K562 (cell line): ENCODE data around the gene TNPO3. TPM values are rescaled to one million over a fixed set of nuclear protein-coding genes. Genes with fewer than 3 reads are reported as not detected.

Experiments
- ETS2 ChIP-seq: IDR thresholded peaks from 2 replicates; pipeline ENCODE4 v1.6.1; 2016; ENCODE audit warnings: borderline replicate concordance, missing genetic modification characterization, mild to moderate bottlenecking, moderate library complexity, missing compliant biosample characterization; ENCODE audit not compliant: poor library complexity, severe bottlenecking
- GTF2A2 ChIP-seq: IDR thresholded peaks from 2 replicates; pipeline ENCODE4 v1.6.1; 2016; ENCODE audit warnings: mild to moderate bottlenecking, missing genetic modification characterization, missing compliant biosample characterization
- HDAC6 ChIP-seq: IDR thresholded peaks from 2 replicates; pipeline ENCODE4 v1.6.1; 2012; ENCODE audit warnings: low read depth, mild to moderate bottlenecking, control low read depth, inconsistent platforms, low read length, moderate library complexity
- NRF1 ChIP-seq, 2 experiments: fragments of 450-650 bp; IDR thresholded peaks in 1 of 2; conservative IDR thresholded peaks in 1 of 2; 2 replicates each; pipeline ENCODE4 v1.6.1; 2014; ENCODE audit warnings: mild to moderate bottlenecking in 2 of 2
- POLR2G ChIP-seq: fragments of 200-400 bp; formaldehyde crosslinking; IDR thresholded peaks from 2 replicates; pipeline ENCODE4 v1.6.1; 2017; ENCODE audit warnings: low read depth, mild to moderate bottlenecking, antibody characterized with exemption, low read length, moderate library complexity
- RCOR1 ChIP-seq, 2 experiments: IDR thresholded peaks; 2 replicates each; pipeline ENCODE4 v1.6.1; 2012; ENCODE audit warnings: low read depth in 2 of 2, low read length in 2 of 2, borderline replicate concordance in 1 of 2, improper control_type of control experiment in 1 of 2
- SP1 ChIP-seq: sonication (generic); formaldehyde crosslinking; IDR thresholded peaks from 2 replicates; pipeline ENCODE4 v1.8.1; 2022; ENCODE audit warnings: mild to moderate bottlenecking, missing genetic modification reagents
- SREBF2 ChIP-seq: sonication (generic); formaldehyde crosslinking; IDR thresholded peaks from 2 replicates; pipeline ENCODE4 v1.4.0; 2020; ENCODE audit warnings: mild to moderate bottlenecking, missing genetic modification reagents
- SUPT5H ChIP-seq: fragments of 450-650 bp; IDR thresholded peaks from 2 replicates; pipeline ENCODE4 v1.6.1; 2016
- WHSC1 ChIP-seq: IDR thresholded peaks from one replicate; pipeline ENCODE4 v1.6.1; 2012; ENCODE audit warnings: low read length, control low read depth, inconsistent platforms
- ZNF24 ChIP-seq: fragments of 450-650 bp; IDR thresholded peaks from 2 replicates; pipeline ENCODE4 v1.6.1; 2016
- polyA plus RNA-seq, 8 experiments: library from polyadenylated mRNA; depleted of rRNA in 4 of 8; stranded (reverse) in 5 of 8; unstranded in 3 of 8; fragments of >200 nt; fragmentation: Nextera tagmentation in 2 of 8; fragmentation: Illumina TruSeq in 1 of 8; extraction: Ambion mirVana in 2 of 8; extraction: Trizol in 1 of 8; gene quantifications; 2 replicates each; pipeline versions ENCODE4 v1.2.1 to v1.2.3, GENCODE V29; 2011 to 2014; ENCODE audit warnings: inconsistent platforms in 1 of 8, missing spikeins in 1 of 8
- total RNA-seq, 7 experiments: library from RNA; depleted of rRNA in 6 of 7; stranded (reverse); fragments of >200 nt in 6 of 7; fragmentation: Illumina TruSeq in 2 of 7; extraction: Trizol in 2 of 7; gene quantifications; 2 replicates each; pipeline versions ENCODE4 v1.2.1 to v1.2.3, GENCODE V29; 2011 to 2021; ENCODE audit warnings: low replicate concordance in 1 of 7
- TF ChIP-seq, protein P1 (sequence below): fragments of 200-800 bp; sonication (Bioruptor generic); IDR thresholded peaks from 2 replicates; pipeline ENCODE4 v1.6.1; 2016; ENCODE audit warnings: missing genetic modification characterization, missing compliant biosample characterization
- TF ChIP-seq, protein P2 (sequence below): sonication (generic); formaldehyde crosslinking; IDR thresholded peaks from 2 replicates; pipeline ENCODE4 v1.8.0; 2022; ENCODE audit warnings: mild to moderate bottlenecking, missing genetic modification reagents
- TF ChIP-seq, protein P3 (sequence below): fragments of 450-650 bp; IDR thresholded peaks from 2 replicates; pipeline ENCODE4 v1.6.1; 2017; ENCODE audit warnings: mild to moderate bottlenecking, moderate library complexity
- TF ChIP-seq, protein P4 (sequence below): sonication (generic); formaldehyde crosslinking; IDR thresholded peaks from 2 replicates; pipeline ENCODE4 v1.8.0; 2022; ENCODE audit warnings: mild to moderate bottlenecking, missing genetic modification reagents

The TNPO3 gene
- total and polyA plus RNA-seq, 9 of the 15 experiments (the other 6 are each of a cell fraction or from before 2014, with no cell fraction given): 35.8 to 125 (median 110) TPM

DNA sequence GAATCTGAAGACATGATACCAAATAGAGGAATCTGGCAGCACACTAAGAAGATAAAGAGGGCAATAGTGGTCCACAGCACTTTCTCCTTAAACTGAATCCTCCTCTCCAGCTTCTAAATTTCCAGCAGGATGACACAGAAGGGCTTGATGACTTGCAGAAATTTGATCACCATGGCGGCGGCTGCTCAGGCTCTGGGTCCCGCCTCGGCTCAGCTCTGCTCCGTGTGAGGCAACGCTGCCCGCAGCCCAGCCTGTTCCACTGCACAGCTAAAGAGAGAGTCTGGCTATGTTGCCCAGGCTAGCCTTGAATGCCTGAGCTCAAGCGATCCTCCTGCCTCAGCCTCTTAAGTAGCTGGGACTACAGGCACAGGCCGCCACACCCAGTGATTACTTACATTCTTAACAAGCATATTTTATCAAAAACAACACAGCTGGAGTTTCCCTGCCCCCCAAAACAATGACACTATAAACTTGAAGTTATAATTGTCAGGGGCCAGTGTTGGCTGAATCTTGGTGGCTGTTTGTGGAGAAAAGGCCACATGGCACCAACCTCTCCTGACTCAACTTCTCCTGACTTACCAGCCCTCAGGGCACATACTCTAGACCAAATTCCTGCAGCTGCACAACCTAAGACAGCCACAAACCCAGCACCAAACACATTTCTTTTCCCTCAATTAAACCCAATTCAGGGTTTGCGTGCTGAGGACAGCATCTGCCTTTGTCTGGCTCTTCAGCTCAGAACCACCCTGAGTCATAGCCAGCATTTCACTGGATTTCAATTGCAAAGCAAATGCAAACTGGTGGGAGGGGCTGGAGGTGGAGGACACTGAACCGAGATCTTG lies 11.6 kb upstream of the TNPO3 start (continued):
- TF ChIP-seq, protein P1, sequence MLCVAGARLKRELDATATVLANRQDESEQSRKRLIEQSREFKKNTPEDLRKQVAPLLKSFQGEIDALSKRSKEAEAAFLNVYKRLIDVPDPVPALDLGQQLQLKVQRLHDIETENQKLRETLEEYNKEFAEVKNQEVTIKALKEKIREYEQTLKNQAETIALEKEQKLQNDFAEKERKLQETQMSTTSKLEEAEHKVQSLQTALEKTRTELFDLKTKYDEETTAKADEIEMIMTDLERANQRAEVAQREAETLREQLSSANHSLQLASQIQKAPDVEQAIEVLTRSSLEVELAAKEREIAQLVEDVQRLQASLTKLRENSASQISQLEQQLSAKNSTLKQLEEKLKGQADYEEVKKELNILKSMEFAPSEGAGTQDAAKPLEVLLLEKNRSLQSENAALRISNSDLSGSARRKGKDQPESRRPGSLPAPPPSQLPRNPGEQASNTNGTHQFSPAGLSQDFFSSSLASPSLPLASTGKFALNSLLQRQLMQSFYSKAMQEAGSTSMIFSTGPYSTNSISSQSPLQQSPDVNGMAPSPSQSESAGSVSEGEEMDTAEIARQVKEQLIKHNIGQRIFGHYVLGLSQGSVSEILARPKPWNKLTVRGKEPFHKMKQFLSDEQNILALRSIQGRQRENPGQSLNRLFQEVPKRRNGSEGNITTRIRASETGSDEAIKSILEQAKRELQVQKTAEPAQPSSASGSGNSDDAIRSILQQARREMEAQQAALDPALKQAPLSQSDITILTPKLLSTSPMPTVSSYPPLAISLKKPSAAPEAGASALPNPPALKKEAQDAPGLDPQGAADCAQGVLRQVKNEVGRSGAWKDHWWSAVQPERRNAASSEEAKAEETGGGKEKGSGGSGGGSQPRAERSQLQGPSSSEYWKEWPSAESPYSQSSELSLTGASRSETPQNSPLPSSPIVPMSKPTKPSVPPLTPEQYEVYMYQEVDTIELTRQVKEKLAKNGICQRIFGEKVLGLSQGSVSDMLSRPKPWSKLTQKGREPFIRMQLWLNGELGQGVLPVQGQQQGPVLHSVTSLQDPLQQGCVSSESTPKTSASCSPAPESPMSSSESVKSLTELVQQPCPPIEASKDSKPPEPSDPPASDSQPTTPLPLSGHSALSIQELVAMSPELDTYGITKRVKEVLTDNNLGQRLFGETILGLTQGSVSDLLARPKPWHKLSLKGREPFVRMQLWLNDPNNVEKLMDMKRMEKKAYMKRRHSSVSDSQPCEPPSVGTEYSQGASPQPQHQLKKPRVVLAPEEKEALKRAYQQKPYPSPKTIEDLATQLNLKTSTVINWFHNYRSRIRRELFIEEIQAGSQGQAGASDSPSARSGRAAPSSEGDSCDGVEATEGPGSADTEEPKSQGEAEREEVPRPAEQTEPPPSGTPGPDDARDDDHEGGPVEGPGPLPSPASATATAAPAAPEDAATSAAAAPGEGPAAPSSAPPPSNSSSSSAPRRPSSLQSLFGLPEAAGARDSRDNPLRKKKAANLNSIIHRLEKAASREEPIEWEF (CRISPR knock-in tag): no peak; the same call in 1 of the 2 replicates
- TF ChIP-seq GTF2A2 (tag) (no peak), SUPT5H (peak; percentile 72), ETS2 (tag) (peak; percentile 67), ZNF24 (peak; percentile 14; the same call in 1 of the 2 replicates), SP1 (CRISPR knock-in tag) (peak; percentile 87), RCOR1 (IDR thresholded peaks at IDR 0.05; ENCODE audit: borderline replicate concordance in 1 of 2, low read depth in 2 of 2, low read length in 2 of 2) (peak in 1 of 2 experiments; percentile 74; a peak in 3 of 4 replicates), POLR2G (peak; percentile 76), NRF1 (conservative IDR thresholded peaks at IDR 0.05 in 1 of 2, IDR thresholded peaks at IDR 0.05 in 1 of 2) (peak; percentile 63 to 67), WHSC1 (no peak), SREBF2 (CRISPR knock-in tag) (no peak), HDAC6 (no peak)
- TF ChIP-seq, protein P2, sequence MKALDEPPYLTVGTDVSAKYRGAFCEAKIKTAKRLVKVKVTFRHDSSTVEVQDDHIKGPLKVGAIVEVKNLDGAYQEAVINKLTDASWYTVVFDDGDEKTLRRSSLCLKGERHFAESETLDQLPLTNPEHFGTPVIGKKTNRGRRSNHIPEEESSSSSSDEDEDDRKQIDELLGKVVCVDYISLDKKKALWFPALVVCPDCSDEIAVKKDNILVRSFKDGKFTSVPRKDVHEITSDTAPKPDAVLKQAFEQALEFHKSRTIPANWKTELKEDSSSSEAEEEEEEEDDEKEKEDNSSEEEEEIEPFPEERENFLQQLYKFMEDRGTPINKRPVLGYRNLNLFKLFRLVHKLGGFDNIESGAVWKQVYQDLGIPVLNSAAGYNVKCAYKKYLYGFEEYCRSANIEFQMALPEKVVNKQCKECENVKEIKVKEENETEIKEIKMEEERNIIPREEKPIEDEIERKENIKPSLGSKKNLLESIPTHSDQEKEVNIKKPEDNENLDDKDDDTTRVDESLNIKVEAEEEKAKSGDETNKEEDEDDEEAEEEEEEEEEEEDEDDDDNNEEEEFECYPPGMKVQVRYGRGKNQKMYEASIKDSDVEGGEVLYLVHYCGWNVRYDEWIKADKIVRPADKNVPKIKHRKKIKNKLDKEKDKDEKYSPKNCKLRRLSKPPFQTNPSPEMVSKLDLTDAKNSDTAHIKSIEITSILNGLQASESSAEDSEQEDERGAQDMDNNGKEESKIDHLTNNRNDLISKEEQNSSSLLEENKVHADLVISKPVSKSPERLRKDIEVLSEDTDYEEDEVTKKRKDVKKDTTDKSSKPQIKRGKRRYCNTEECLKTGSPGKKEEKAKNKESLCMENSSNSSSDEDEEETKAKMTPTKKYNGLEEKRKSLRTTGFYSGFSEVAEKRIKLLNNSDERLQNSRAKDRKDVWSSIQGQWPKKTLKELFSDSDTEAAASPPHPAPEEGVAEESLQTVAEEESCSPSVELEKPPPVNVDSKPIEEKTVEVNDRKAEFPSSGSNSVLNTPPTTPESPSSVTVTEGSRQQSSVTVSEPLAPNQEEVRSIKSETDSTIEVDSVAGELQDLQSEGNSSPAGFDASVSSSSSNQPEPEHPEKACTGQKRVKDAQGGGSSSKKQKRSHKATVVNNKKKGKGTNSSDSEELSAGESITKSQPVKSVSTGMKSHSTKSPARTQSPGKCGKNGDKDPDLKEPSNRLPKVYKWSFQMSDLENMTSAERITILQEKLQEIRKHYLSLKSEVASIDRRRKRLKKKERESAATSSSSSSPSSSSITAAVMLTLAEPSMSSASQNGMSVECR (CRISPR knock-in tag): no peak; the same call in 1 of the 2 replicates
- TF ChIP-seq, protein P3, sequence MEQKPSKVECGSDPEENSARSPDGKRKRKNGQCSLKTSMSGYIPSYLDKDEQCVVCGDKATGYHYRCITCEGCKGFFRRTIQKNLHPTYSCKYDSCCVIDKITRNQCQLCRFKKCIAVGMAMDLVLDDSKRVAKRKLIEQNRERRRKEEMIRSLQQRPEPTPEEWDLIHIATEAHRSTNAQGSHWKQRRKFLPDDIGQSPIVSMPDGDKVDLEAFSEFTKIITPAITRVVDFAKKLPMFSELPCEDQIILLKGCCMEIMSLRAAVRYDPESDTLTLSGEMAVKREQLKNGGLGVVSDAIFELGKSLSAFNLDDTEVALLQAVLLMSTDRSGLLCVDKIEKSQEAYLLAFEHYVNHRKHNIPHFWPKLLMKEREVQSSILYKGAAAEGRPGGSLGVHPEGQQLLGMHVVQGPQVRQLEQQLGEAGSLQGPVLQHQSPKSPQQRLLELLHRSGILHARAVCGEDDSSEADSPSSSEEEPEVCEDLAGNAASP: no peak
- TF ChIP-seq, protein P4, sequence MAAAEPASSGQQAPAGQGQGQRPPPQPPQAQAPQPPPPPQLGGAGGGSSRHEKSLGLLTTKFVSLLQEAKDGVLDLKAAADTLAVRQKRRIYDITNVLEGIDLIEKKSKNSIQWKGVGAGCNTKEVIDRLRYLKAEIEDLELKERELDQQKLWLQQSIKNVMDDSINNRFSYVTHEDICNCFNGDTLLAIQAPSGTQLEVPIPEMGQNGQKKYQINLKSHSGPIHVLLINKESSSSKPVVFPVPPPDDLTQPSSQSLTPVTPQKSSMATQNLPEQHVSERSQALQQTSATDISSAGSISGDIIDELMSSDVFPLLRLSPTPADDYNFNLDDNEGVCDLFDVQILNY (CRISPR knock-in tag): 0 out of 2 replicates have a peak, but pooled peaks have one; percentile 19
